ENCODE data around the gene FGF14.

DNA sequence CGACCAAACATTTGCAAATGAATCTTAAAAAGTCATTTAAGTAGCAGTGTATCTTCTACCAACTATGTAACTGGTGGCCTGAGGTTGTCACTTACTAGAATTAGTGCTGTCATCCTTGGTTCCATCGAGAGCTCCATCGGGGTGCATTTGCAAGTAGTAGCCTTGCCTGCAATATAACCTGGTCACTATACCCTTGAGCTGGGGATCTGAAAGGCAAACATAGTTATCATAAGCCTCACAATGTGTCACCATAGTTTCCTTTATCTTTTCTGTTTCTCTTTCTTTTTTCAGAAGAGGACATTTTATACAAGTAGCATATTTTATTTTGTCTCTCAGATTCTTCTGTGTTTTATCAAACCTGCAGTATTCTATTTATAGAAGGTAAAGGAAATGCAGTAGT, 526.8 kb downstream of the FGF14 start:
- TF ChIP-seq, protein P1, sequence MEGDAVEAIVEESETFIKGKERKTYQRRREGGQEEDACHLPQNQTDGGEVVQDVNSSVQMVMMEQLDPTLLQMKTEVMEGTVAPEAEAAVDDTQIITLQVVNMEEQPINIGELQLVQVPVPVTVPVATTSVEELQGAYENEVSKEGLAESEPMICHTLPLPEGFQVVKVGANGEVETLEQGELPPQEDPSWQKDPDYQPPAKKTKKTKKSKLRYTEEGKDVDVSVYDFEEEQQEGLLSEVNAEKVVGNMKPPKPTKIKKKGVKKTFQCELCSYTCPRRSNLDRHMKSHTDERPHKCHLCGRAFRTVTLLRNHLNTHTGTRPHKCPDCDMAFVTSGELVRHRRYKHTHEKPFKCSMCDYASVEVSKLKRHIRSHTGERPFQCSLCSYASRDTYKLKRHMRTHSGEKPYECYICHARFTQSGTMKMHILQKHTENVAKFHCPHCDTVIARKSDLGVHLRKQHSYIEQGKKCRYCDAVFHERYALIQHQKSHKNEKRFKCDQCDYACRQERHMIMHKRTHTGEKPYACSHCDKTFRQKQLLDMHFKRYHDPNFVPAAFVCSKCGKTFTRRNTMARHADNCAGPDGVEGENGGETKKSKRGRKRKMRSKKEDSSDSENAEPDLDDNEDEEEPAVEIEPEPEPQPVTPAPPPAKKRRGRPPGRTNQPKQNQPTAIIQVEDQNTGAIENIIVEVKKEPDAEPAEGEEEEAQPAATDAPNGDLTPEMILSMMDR (IDR thresholded peaks at IDR 0.05) = no peak
- TF ChIP-seq POLR2A (IDR thresholded peaks at IDR 0.05) = no peak
- no peak for TF ChIP-seq POLR2AphosphoS5 (IDR thresholded peaks at IDR 0.05)
